Superior temporal gyrus (tissue), 1 donor: ENCODE data around the gene ID4.
A peak's percentile ranks its signal among the peaks of the same experiment; 100 is the strongest.
"Not testable (repeated sequence)": the region's sequence is repeated elsewhere in the genome, so short reads cannot be mapped to it uniquely, and the experiment has no call there.

Source experiments
- DNase-seq: peaks from one replicate; pipeline ENCODE4 v3.0.0-alpha.2; 2016; ENCODE audit errors: extremely low spot score

The ID4 gene

GRCh38 chr6:19833947-19834346 lies 3.2 kb upstream of the ID4 start:
- DNase-seq = no peak

- no peak for DNase-seq
These were observed 2.3 kb upstream of the ID4 start for GRCh38 chr6:19834858-19835257.

- DNase-seq = no peak
These were observed 1.6 kb upstream of the ID4 start for GRCh38 chr6:19835605-19836004.

GRCh38 chr6:19837511-19838441 lies 606 bp downstream of the ID4 start:
- DNase-seq = no peak

- DNase-seq = no peak
These were observed 1.5 kb downstream of the ID4 start for GRCh38 chr6:19838442-19839236.

GRCh38 chr6:19839237-19839546 lies 2.0 kb downstream of the ID4 start:
- no peak for DNase-seq

GRCh38 chr6:19839788-19840187 lies 2.6 kb downstream of the ID4 start:
- no peak for DNase-seq

GRCh38 chr6:19841181-19841580 lies 4.0 kb downstream of the ID4 start:
- DNase-seq = no peak

GRCh38 chr6:19842030-19842615 lies 5.0 kb downstream of the ID4 start:
- no peak for DNase-seq

GRCh38 chr6:19844689-19845088 lies 7.5 kb downstream of the ID4 start:
- no peak for DNase-seq

GRCh38 chr6:19845266-19846041 lies 8.3 kb downstream of the ID4 start:
- DNase-seq = no peak

GRCh38 chr6:19848465-19849029 lies 11.4 kb downstream of the ID4 start:
- no peak for DNase-seq

GRCh38 chr6:19849196-19849595 lies 12.0 kb downstream of the ID4 start:
- DNase-seq = no peak

GRCh38 chr6:19849755-19850154 lies 12.6 kb downstream of the ID4 start:
- DNase-seq = no peak

GRCh38 chr6:19851241-19852089 lies 14.3 kb downstream of the ID4 start:
- peak; percentile 81 for DNase-seq

- DNase-seq = no peak
These were observed 14.9 kb downstream of the ID4 start for GRCh38 chr6:19852090-19852457.

- DNase-seq = no peak
These were observed 15.8 kb downstream of the ID4 start for GRCh38 chr6:19852927-19853326.

GRCh38 chr6:19854421-19855015 lies 17.3 kb downstream of the ID4 start:
- DNase-seq = not testable (repeated sequence)

GRCh38 chr6:19855536-19855935 lies 18.4 kb downstream of the ID4 start:
- no peak for DNase-seq

- DNase-seq = no peak
These were observed 20.0 kb downstream of the ID4 start for GRCh38 chr6:19857139-19857538.
